Activated T-helper 1 cell treated with anti-CD3 and anti-CD28 coated beads, Interleukin-12 subunit alpha, Interleukin-12 subunit beta, Interleukin-2, Interleukin-4 antibody, amounts not matched to agents 30 ng/mL and 10 ng/mL and 1 ng/mL, durations not matched to agents 14 hours and 24 hours and 36 hours (primary cell): Measurements from ENCODE around the gene ZFTA. TPM values are rescaled to one million over a fixed set of nuclear protein-coding genes. Genes with fewer than 3 reads are reported as not detected.
"Not testable (repeated sequence)": the region's sequence is repeated elsewhere in the genome, so short reads cannot be mapped to it uniquely, and the experiment has no call there.

ENCODE experiments used
- DNase-seq: peaks from one replicate; pipeline ENCODE4 v3.0.0; 2021; ENCODE audit warnings: low spot score
- H3K27ac Mint-ChIP-seq: one replicate; pipeline ENCODE4 v1.8.0; 2021; ENCODE audit warnings: mild to moderate bottlenecking, mixed read lengths
- H3K27me3 Mint-ChIP-seq: one replicate; pipeline ENCODE4 v1.8.0; 2022; ENCODE audit warnings: mild to moderate bottlenecking, moderate library complexity, mixed read lengths; ENCODE audit not compliant: insufficient read depth
- H3K36me3 Mint-ChIP-seq: one replicate; pipeline ENCODE4 v1.8.0; 2021; ENCODE audit warnings: low read depth, mixed read lengths
- H3K4me1 Mint-ChIP-seq: one replicate; pipeline ENCODE4 v1.8.0; 2021; ENCODE audit warnings: low read depth, mixed read lengths
- H3K4me3 Mint-ChIP-seq: one replicate; pipeline ENCODE4 v1.8.0; 2021; ENCODE audit warnings: mild to moderate bottlenecking, moderate library complexity, mixed read lengths
- H3K9me3 Mint-ChIP-seq: one replicate; pipeline ENCODE4 v1.8.0; 2021; ENCODE audit warnings: mixed read lengths
- intact Hi-C: fragments of 100-400 bp; cut with micrococcal nuclease; formaldehyde crosslinking; loops from one replicate; pipeline ENCODE4 v1.15.1; 2024
- total RNA-seq: library from RNA; stranded (reverse); gene quantifications from 2 replicates; pipeline ENCODE4 v1.2.3, GENCODE V29; 2022

ZFTA gene
- 3.8 and 5.3 TPM in 2 replicates for total RNA-seq

GRCh38 chr11:63768237-63769041 lies at the start of gene ZFTA:
TSS of gene ZFTA (minus strand) at chr11:63768775. CDS start at chr11:63768622, 153 bp downstream.
- intact Hi-C loops, result loop anchor here (1.0 kb wide), 1 partner anchor 380 kb away; no protein-coding TSS in a partner anchor
- Mint-ChIP-seq H3K4me3 (peak within 1 kb of the TSS; percentile 87), H3K27ac (peak within 1 kb of the TSS; percentile 35), H3K4me1 (peaks cover 14% of the 10 kb centered on the region), H3K36me3 (peaks cover 2% of the 10 kb centered on the region), H3K27me3 (peaks cover 33% of the 10 kb centered on the region), H3K9me3 (no peaks in the 10 kb centered on the region)
- DNase-seq, result peak; percentile 45

DNA sequence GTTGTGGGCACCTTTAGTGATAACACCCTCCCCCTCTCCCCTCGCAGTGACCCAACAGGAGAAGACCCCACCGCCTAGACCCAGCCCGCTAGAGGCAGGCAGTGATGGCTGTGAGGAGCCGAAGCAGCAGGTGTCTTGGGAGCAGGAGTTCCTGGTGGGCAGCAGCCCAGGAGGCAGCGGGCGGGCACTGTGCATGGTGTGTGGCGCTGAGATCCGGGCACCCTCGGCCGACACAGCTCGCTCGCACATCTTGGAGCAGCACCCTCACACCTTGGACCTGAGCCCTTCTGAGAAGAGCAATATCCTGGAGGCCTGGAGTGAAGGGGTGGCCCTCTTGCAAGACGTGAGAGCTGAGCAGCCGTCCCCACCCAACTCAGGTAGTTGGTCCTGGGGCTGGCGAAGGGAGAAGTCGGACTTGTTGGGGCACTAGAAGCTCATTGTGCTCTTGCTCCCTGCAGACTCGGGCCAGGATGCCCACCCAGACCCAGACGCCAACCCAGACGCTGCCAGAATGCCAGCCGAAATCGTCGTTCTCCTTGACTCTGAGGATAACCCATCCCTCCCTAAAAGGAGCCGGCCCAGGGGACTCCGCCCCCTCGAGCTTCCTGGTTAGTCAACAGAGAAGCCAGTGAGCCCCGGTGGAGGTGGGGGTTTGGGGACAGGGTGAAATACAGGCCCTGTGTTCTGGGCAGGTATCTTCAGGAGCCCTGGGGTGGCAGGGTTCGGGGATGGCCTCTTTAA lies 49.4 kb upstream of the ZFTA start:
- peaks cover 29% of the 10 kb centered on the region for H3K4me1 Mint-ChIP-seq
- H3K36me3 Mint-ChIP-seq, result peaks cover 36% of the 10 kb centered on the region
- no peak for DNase-seq
- no peaks in the 10 kb centered on the region for H3K9me3 Mint-ChIP-seq
- intact Hi-C loops, result no loop called here
- no peak overlapping the region for H3K4me3 Mint-ChIP-seq
- H3K27me3 Mint-ChIP-seq, result no peaks in the 10 kb centered on the region
- no peak overlapping the region for H3K27ac Mint-ChIP-seq

GRCh38 chr11:63816732-63817131 lies 48.2 kb upstream of the ZFTA start:
- intact Hi-C loops, result no loop called here
- Mint-ChIP-seq H3K9me3 (no peaks in the 10 kb centered on the region), H3K4me1 (peaks cover 29% of the 10 kb centered on the region), H3K27me3 (no peaks in the 10 kb centered on the region), H3K36me3 (peaks cover 29% of the 10 kb centered on the region), H3K4me3 (no peak overlapping the region), H3K27ac (no peak overlapping the region)
- no peak for DNase-seq

DNA sequence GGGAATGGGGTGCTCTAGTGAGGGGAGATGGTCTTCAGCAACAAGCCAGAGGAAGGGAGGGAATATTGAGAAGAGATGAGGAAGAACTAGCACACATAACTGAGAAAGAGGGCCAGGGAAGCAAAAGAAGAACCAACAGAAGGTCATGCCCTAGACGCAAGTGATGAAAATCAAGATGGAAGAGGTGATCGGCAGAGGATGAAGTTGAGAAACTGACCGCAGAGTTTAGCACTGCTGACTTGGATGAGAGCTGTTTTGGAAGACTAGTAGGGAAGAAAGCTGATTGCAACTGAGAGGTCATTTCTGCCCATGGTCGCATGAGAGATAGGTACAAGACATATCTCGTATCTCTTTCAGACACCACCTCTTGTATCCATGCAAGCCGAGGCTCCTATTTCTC lies 47.6 kb upstream of the ZFTA start:
- peaks cover 29% of the 10 kb centered on the region for H3K36me3 Mint-ChIP-seq
- no peaks in the 10 kb centered on the region for H3K27me3 Mint-ChIP-seq
- intact Hi-C loops, result no loop called here
- no peak overlapping the region for H3K4me3 Mint-ChIP-seq
- DNase-seq, result no peak
- peaks cover 29% of the 10 kb centered on the region for H3K4me1 Mint-ChIP-seq
- H3K27ac Mint-ChIP-seq, result peak overlapping the region; percentile 18
- no peaks in the 10 kb centered on the region for H3K9me3 Mint-ChIP-seq

- peak overlapping the region; percentile 44 for H3K27ac Mint-ChIP-seq
- intact Hi-C loops, result loop anchor here (1.0 kb wide), 1 partner anchor 74 kb away; no protein-coding TSS in a partner anchor
- no peaks in the 10 kb centered on the region for H3K27me3 Mint-ChIP-seq
These were observed 45.8 kb upstream of the ZFTA start for GRCh38 chr11:63814383-63814736.

GRCh38 chr11:63813563-63814382 lies 45.2 kb upstream of the ZFTA start:
- DNase-seq, result peak; percentile 34
- intact Hi-C loops, result loop anchor here (1.0 to 2.0 kb wide), 6 partner anchors 25 to 133 kb away; partner anchors contain the start of gene RTN3
- Mint-ChIP-seq H3K27ac (peak overlapping the region; percentile 44), H3K27me3 (no peaks in the 10 kb centered on the region), H3K36me3 (peaks cover 23% of the 10 kb centered on the region), H3K4me3 (peak overlapping the region; percentile 88), H3K9me3 (no peaks in the 10 kb centered on the region), H3K4me1 (peaks cover 34% of the 10 kb centered on the region)

More at GRCh38 chr11:63814383-63814736, 45.8 kb upstream of the ZFTA start:
- Mint-ChIP-seq H3K36me3 (peaks cover 23% of the 10 kb centered on the region), H3K9me3 (no peaks in the 10 kb centered on the region), H3K4me1 (peaks cover 34% of the 10 kb centered on the region), H3K4me3 (peak overlapping the region; percentile 88)
- no peak for DNase-seq

DNA sequence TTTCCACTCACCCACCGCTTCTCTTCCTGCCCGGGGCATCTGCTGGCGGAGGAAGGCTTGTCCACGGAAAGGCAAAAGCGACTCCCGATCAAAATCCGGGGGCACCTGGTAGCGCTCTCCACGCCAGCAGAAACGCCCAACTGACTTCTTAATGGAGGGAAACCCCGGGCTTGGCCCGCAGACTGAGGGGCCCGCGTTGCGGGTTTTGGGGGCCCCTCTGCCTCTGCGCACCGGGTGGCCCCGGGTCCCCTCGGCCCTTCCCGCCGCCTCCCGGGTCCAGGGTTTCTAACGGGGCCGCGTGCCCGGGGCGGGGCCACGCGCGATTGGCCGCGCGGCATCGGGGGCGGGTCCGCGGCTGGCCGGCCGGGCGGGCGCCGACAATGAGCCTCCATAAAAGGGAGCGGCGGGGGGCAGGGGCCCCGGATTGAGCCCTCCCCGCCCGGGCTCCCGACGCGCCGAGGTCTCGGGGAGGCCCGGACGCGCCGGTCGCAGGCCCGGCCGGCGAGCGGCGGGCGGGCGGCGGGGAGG lies 44.5 kb upstream of the ZFTA start, which contains the start of gene SPINDOC:
TSS of gene SPINDOC (plus strand) at position 422 of the 528 bp plus-strand sequence. CDS start 231 bp downstream, outside the sequence.
- Mint-ChIP-seq H3K27me3 (no peaks in the 10 kb centered on the region), H3K27ac (peak within 1 kb of the TSS; percentile 55), H3K4me1 (peaks cover 34% of the 10 kb centered on the region), H3K9me3 (no peaks in the 10 kb centered on the region), H3K36me3 (peaks cover 22% of the 10 kb centered on the region), H3K4me3 (peak within 1 kb of the TSS; percentile 88)
- intact Hi-C loops, result loop anchor here (1.0 to 2.0 kb wide), 5 partner anchors 25 to 132 kb away; partner anchors contain the start of gene RTN3
- peak; percentile 78 for DNase-seq

DNA sequence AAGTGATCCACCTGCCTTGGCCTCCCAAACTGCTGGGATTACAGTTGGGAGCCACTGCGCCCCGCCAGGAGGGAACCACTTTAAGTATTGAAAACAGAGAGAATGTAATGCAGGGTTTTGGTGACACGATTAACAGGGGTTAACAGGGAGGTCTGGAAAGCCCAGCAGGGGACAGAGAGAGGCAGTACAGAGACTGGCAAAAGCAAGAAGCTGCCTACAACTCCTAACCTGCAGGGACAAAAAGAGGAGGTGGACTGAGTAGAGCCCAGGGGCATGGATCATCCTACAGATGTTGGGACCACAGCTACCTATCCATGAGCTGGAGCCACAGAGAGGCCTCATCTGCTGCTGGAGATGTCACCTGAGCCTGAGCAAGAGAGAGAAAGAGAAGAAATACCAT lies 42.9 kb upstream of the ZFTA start:
- H3K36me3 Mint-ChIP-seq, result peaks cover 14% of the 10 kb centered on the region
- H3K9me3 Mint-ChIP-seq, result no peaks in the 10 kb centered on the region
- DNase-seq, result no peak
- H3K4me1 Mint-ChIP-seq, result peaks cover 28% of the 10 kb centered on the region
- no peaks in the 10 kb centered on the region for H3K27me3 Mint-ChIP-seq
- H3K4me3 Mint-ChIP-seq, result peak overlapping the region; percentile 74
- intact Hi-C loops, result no loop called here
- no peak overlapping the region for H3K27ac Mint-ChIP-seq

- DNase-seq, H3K9me3 Mint-ChIP-seq, H3K36me3 Mint-ChIP-seq, intact Hi-C loops, H3K4me3 Mint-ChIP-seq, H3K27ac Mint-ChIP-seq, H3K27me3 Mint-ChIP-seq: not testable (repeated sequence)
- H3K4me1 Mint-ChIP-seq, result peaks cover 18% of the 10 kb centered on the region
These were observed 41.8 kb upstream of the ZFTA start for GRCh38 chr11:63810383-63810782.

GRCh38 chr11:63805844-63806415 lies 37.4 kb upstream of the ZFTA start:
- no peak overlapping the region for H3K4me3 Mint-ChIP-seq
- no peaks in the 10 kb centered on the region for H3K9me3 Mint-ChIP-seq
- intact Hi-C loops, result no loop called here
- no peak for DNase-seq
- no peak overlapping the region for H3K27ac Mint-ChIP-seq
- H3K27me3 Mint-ChIP-seq, result peaks cover 3% of the 10 kb centered on the region
- H3K4me1 Mint-ChIP-seq, result peaks cover 4% of the 10 kb centered on the region
- H3K36me3 Mint-ChIP-seq, result no peaks in the 10 kb centered on the region

DNA sequence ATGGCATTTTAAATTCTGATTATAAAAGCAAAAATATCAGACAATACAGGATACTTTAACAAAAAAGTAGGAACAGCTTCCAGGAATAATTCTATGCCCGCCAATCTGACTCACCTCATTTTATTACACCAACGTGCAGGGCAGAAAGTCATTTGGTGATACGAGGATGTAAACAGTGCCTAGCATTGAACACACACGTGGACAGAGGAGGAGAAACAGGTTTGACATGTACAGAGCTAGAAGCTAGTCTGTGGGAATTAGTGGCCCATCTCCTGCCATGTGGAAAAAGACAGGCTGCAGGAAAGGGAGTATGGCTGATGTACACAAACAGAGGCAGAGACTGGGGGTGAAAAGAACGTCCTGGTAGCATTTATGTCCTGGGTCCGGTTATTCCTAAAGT lies 35.7 kb upstream of the ZFTA start:
- Mint-ChIP-seq H3K27ac (no peak overlapping the region), H3K4me1 (no peaks in the 10 kb centered on the region), H3K9me3 (no peaks in the 10 kb centered on the region), H3K4me3 (no peak overlapping the region), H3K27me3 (peaks cover 3% of the 10 kb centered on the region), H3K36me3 (no peaks in the 10 kb centered on the region)
- intact Hi-C loops, result no loop called here
- no peak for DNase-seq
